Limb (tissue), 2 donors: Measurements from ENCODE around the gene IL31.
A peak's percentile ranks its signal among the peaks of the same experiment; 100 is the strongest.
"Not testable (repeated sequence)": the region's sequence is repeated elsewhere in the genome, so short reads cannot be mapped to it uniquely, and the experiment has no call there.

Experiments
- DNase-seq, 2 donors: peaks; one replicate each; pipeline ENCODE4 v3.0.0-alpha.2; 2016; ENCODE audit errors: extremely low spot score in 2 of 2

The IL31 gene

GRCh38 chr12:122192441-122192840 is 18.4 kb upstream of the IL31 start:
- DNase-seq, result no peak

GRCh38 chr12:122190842-122191668 is 17.0 kb upstream of the IL31 start:
- no peak for DNase-seq

- no peak for DNase-seq
These were observed 15.8 kb upstream of the IL31 start for GRCh38 chr12:122189626-122190475.

- DNase-seq, result no peak
These were observed 13.4 kb upstream of the IL31 start for GRCh38 chr12:122187466-122187865.

GRCh38 chr12:122185494-122186082 is 11.6 kb upstream of the IL31 start:
- no peak for DNase-seq

GRCh38 chr12:122185079-122185478 is 11.1 kb upstream of the IL31 start:
- no peak for DNase-seq

GRCh38 chr12:122184517-122184916 is 10.5 kb upstream of the IL31 start:
- DNase-seq, result no peak

- DNase-seq, result no peak
These were observed 9.5 kb upstream of the IL31 start for GRCh38 chr12:122183588-122183940.

- peak in 1 of 2 donors; percentile 74 for DNase-seq
These were observed 9.0 kb upstream of the IL31 start, which contains the start of gene LRRC43 for GRCh38 chr12:122182887-122183587. Gene LRRC43 (plus strand): TSS chr12:122183123. CDS start chr12:122183145, 22 bp downstream.

GRCh38 chr12:122176473-122176872 is 2.5 kb upstream of the IL31 start:
- not testable (repeated sequence) for DNase-seq

- no peak for DNase-seq
These were observed 1.6 kb downstream of the IL31 start for GRCh38 chr12:122172262-122172939.

GRCh38 chr12:122171399-122171798 is 2.6 kb downstream of the IL31 start:
- no peak for DNase-seq

GRCh38 chr12:122168492-122168891 is 5.5 kb downstream of the IL31 start:
- no peak for DNase-seq

- DNase-seq, result no peak
These were observed 6.6 kb downstream of the IL31 start for GRCh38 chr12:122167356-122167925.

- DNase-seq, result no peak
These were observed 7.3 kb downstream of the IL31 start for GRCh38 chr12:122166422-122167349.

- no peak for DNase-seq
These were observed 11.0 kb downstream of the IL31 start for GRCh38 chr12:122162976-122163375.

GRCh38 chr12:122161682-122162081 is 12.3 kb downstream of the IL31 start:
- DNase-seq, result no peak

GRCh38 chr12:122160761-122161160 is 13.3 kb downstream of the IL31 start:
- no peak for DNase-seq

- no peak for DNase-seq
These were observed 14.1 kb downstream of the IL31 start for GRCh38 chr12:122159882-122160281.
